NOMO-1 treated with dmso at 0.1 percent for 144 hours (cell line): ENCODE results near the gene CDK5RAP3.
"Not testable (repeated sequence)": the region's sequence is repeated elsewhere in the genome, so short reads cannot be mapped to it uniquely, and the experiment has no call there.

Source experiments
- DNase-seq: peaks from one replicate; lab custom pipeline; 2025; ENCODE audit not compliant: unreplicated experiment; lab: John Stamatoyannopoulos, UW

CDK5RAP3 gene

GRCh38 chr17:47973541-47973940 lies 2.6 kb downstream of the CDK5RAP3 start:
- peak; percentile 23 for DNase-seq

DNA sequence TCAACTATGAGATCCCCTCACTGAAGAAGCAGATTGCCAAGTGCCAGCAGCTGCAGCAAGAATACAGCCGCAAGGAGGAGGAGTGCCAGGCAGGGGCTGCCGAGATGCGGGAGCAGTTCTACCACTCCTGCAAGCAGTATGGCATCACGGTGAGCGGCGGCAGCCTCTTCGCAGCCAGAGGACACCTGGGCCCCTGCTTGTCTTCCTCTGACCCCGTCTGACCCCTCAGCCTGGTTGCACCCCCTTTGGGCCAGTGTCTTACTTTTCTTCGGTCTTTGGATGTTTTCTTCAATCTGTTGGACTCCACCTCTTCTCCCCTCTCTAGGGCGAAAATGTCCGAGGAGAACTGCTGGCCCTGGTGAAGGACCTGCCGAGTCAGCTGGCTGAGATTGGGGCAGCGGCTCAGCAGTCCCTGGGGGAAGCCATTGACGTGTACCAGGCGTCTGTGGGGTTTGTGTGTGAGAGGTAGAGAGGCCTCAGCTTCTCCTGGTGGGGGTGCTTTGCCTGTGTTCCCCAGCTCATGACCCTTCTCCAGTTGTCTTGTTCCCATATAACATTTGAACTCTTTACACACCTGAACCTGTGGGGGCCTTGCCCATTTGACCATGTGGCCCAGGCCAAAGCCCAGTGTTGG lies 4.4 kb downstream of the CDK5RAP3 start:
- DNase-seq = no peak

- DNase-seq = no peak
These were observed 4.9 kb downstream of the CDK5RAP3 start for GRCh38 chr17:47975823-47976205.

- DNase-seq = peak; percentile 22
These were observed 7.4 kb downstream of the CDK5RAP3 start for GRCh38 chr17:47978324-47978723.

- no peak for DNase-seq
These were observed 9.6 kb downstream of the CDK5RAP3 start for GRCh38 chr17:47980541-47980940.

DNA sequence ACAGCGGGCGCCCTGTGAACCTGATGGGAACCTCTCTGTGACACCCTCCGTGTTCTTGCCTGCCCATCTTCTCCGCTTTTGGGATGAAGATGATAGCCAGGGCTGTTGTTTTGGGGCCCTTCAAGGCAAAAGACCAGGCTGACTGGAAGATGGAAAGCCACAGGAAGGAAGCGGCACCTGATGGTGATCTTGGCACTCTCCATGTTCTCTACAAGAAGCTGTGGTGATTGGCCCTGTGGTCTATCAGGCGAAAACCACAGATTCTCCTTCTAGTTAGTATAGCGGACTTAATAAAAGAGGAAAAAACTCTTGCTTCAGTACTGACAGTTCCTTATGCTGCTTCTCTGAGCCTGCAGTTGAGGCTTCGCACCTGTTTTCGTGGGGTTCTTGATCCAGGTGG lies 10.5 kb downstream of the CDK5RAP3 start:
- DNase-seq = no peak

GRCh38 chr17:47982091-47982617 lies 11.2 kb downstream of the CDK5RAP3 start:
- DNase-seq = no peak

GRCh38 chr17:47982645-47983390 lies 11.9 kb downstream of the CDK5RAP3 start:
- DNase-seq = no peak

DNA sequence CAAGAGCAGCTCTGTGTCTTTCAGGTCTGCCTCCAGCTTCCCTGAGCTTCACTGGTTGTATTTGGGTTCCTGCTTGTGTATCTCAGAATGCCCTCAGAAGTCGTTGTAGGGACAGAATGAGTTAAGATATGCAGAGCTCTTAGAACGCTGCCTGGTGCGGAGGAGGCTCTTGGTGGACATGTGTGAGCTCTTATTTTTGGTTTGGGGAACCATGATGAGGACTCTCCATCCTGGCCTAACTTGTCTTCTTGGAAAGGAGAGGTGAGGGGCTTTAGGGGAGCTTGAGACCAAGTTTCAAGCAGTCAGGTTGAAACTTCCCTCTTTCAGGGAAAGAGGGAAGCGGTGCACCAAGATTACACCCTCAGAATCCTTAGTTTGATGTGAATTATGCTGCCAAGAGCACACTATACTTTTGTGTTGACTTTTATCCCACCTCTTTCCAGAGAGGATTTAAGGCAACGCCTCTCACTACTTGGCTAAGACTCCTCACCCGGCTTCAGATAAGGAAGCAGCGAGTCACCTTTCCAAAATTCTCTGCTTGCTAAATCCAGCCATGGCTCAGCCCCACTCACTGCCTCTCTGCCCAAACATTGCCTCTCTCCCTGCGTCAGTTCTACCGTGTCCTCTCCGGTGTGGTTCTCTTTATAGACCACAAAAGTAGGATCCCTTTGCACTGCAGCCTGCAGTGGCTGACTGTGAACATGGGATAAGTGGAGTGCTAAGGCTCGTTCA lies 12.7 kb downstream of the CDK5RAP3 start:
- no peak for DNase-seq

GRCh38 chr17:47986520-47986919 lies 15.6 kb downstream of the CDK5RAP3 start:
- no peak for DNase-seq

GRCh38 chr17:47987240-47987835 lies 16.4 kb downstream of the CDK5RAP3 start:
- DNase-seq = no peak

DNA sequence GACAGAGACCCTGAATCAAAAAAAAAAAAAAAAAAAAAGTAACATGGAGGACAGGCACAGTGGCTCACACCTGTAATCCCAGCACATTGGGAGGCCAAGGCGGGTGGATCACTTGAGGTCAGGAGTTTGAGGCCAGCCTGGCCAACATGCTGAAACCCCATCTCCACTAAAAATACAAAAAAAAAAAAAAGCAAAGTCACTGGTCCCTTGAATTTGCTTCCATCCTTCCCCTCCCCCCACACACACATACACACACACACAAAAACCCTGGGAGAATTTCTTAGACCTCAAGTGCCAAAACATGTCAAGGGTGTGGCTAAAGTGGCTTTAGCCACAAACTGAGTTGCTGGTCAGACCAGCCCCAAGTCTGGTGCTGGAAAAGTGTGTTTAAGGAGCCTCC lies 17.5 kb downstream of the CDK5RAP3 start:
- not testable (repeated sequence) for DNase-seq

DNA sequence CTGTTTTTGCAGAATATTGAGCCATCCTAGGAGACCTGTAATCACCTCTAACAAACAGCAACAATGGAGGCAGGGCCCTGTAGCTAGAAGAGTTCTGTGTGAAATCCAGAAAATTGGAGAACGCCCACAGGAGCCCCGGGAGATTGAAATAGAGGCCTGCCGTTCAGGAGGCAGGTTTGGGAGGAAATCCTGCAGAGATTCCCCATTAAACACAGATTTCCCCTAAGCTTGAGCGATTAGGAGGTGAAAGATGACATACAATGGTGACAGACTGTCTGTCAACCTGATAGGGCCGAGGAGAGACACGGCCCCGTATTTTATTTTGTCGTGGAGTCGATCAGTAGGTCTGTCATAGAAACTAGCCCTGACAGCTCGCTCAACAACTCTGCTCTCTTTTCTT lies 18.2 kb downstream of the CDK5RAP3 start:
- DNase-seq = no peak

DNA sequence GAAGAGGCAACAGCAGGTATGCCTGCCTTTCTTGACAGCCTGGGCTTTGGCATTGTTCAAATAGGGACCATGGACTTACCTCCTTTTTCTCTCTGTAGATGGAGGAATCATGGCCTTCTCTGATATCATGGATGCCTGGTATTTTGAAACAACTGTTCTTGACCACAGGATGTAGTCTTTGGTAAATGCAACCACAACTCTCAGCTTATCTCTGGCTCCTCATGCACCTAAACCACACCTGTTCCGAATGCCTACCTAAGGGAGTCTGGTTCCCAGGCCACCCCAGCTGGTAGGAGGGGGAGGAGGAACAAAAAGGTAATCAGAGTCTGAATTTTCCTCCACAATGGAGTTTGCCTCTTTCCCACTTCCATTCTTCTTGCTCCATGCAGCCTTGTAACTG lies 18.8 kb downstream of the CDK5RAP3 start:
- no peak for DNase-seq

GRCh38 chr17:47990962-47991731 lies 20.2 kb downstream of the CDK5RAP3 start:
- no peak for DNase-seq

GRCh38 chr17:47992216-47992615 lies 21.3 kb downstream of the CDK5RAP3 start:
- DNase-seq = no peak

GRCh38 chr17:47993031-47993564 lies 22.2 kb downstream of the CDK5RAP3 start:
- DNase-seq = no peak

- DNase-seq = no peak
These were observed 23.1 kb downstream of the CDK5RAP3 start for GRCh38 chr17:47993964-47994363.

- no peak for DNase-seq
These were observed 23.8 kb downstream of the CDK5RAP3 start for GRCh38 chr17:47994724-47995123.

GRCh38 chr17:47995241-47995935 lies 24.5 kb downstream of the CDK5RAP3 start:
- no peak for DNase-seq
